ENCODE measurements around the gene PPP2R5A. TPM values are rescaled to one million over a fixed set of nuclear protein-coding genes. Genes with fewer than 3 reads are reported as not detected.
"Not testable (repeated sequence)": the region's sequence is repeated elsewhere in the genome, so short reads cannot be mapped to it uniquely, and the experiment has no call there.

The PPP2R5A gene
- total and polyA plus RNA-seq, 2 of the 13 experiments (the other 11 are each of a cell fraction or from before 2014, with no cell fraction given), result 22.0 to 31.4 TPM

- TF ChIP-seq TRAFD1 (CRISPR knock-in tag; IDR thresholded peaks at IDR 0.05; ENCODE audit: borderline replicate concordance) (no peak), HNF4A (CRISPR knock-in tag; IDR thresholded peaks at IDR 0.05) (peak; percentile 66), ELK4 (CRISPR knock-in tag; IDR thresholded peaks at IDR 0.05; ENCODE audit: borderline replicate concordance) (no peak), ZNF260 (CRISPR knock-in tag; IDR thresholded peaks at IDR 0.05; ENCODE audit: borderline replicate concordance, low read depth) (no peak), ZNF773 (CRISPR knock-in tag; IDR thresholded peaks at IDR 0.05; ENCODE audit: borderline replicate concordance) (no peak), HNRNPH1 (optimal IDR thresholded peaks at IDR 0.05; ENCODE audit: low read depth, low read length) (no peak), SRF (IDR thresholded peaks at IDR 0.05; ENCODE audit: low read depth, low read length) (peak; percentile 87)
These were observed 103.9 kb downstream of the PPP2R5A start (continued) for GRCh38 chr1:212388985-212389716.

GRCh38 chr1:212395678-212396437, 110.6 kb downstream of the PPP2R5A start:
- FAIRE-seq; H3K4me3 ChIP-seq (replicated peaks in 1 of 3; ENCODE audit: insufficient read depth in 1 of 3, low read depth in 2 of 3, low read length in 3 of 3); H3K36me3 ChIP-seq (replicated peaks in 1 of 2; ENCODE audit: control insufficient read depth in 1 of 2, insufficient read depth in 2 of 2, low read length in 2 of 2); DNase-seq (ENCODE audit: low spot score); H4K20me1 ChIP-seq (ENCODE audit: insufficient read depth, low read length); H2AFZ ChIP-seq (ENCODE audit: low read length); H3K4me2 ChIP-seq (ENCODE audit: low read depth, low read length); H3K9ac ChIP-seq (ENCODE audit: insufficient read depth, low read depth, low read length); H3K4me1 ChIP-seq (ENCODE audit: insufficient read depth, low read length); intact Hi-C loops (cut with micrococcal nuclease; ENCODE audit: unreplicated experiment); BruUV-seq (replicated peaks); H3K27ac ChIP-seq (ENCODE audit: extremely low read length, insufficient read depth, low read length); ATAC-seq; H3K27me3 ChIP-seq (ENCODE audit: control insufficient read depth in 1 of 2, insufficient read depth in 2 of 2, low read length in 2 of 2); POLR2A ChIA-PET; CTCF ChIA-PET (ENCODE audit: low intra/inter-chr PET ratio, low total read pairs); H3K79me2 ChIP-seq (ENCODE audit: insufficient read depth, low read length); in situ Hi-C loops (cut with HindIII; ENCODE audit: extremely low pct_ligation_motif_present, low pct_unique_long_range_greater_than_20kb): not testable (repeated sequence)
- whole genome bisulfite sequencing (ENCODE audit: low lambda C conversion rate), result 95% methylated on average over 6 of the region's 6 CpGs
- H3K9me3 ChIP-seq (ENCODE audit: low read length), result peaks cover 10% of the 10 kb centered on the region; the same call in 1 of the 2 replicates

All from HepG2 (cell line).